Measurements from ENCODE around the gene PKD2L1. TPM values are rescaled to one million over a fixed set of nuclear protein-coding genes. Genes with fewer than 3 reads are reported as not detected.

Gene PKD2L1
- total RNA-seq, 1 donor from 2014 or later, result not detected

DNA sequence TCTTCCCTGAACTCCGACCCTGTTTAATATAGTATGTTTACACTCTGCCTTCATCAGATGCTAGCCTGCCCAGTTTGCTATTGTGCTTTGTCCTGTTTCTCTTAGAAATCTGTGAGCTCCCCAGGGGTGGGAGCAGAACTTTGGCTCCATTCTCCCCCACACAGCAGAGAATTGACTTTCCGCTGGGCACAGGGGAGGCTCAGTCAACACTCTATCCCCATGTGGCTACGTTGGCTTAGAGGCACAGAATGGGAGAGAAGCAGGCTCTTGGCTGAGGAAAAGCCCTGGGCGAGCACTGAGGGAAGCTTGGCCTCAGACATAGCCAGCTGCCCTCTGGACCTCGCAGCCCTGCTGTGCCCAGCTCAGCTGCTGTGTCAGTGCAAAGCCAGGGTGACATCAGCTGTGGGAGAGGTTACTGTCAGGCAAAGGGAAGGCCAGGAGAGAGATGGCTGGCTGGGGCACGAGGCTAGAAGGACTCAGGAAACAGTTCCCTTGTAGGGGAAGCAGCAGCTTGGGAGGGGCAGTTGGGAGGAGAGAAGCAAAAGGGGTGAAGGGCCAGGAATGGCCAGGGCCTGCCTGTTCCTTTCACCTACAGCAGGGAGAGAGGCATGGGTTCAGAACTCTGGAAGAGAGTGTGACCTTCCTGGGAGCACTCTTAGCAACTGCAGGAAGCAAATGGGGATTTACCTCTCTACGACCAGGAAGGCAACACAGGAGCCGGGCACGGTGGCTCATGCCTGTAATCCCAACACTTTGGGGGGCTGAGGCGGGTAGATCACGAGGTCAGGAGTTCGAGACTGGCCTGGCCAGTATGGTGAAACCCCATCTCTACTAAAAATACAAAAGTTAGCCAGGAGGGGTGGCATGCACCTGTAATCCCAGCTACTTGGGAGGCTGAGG is 11.2 kb upstream of the PKD2L1 start:
- no peak overlapping the region for H3K4me3 ChIP-seq (ENCODE audit: low read depth, low read length)
- no peak for DNase-seq (ENCODE audit: low read depth)
- TF ChIP-seq, protein P1, sequence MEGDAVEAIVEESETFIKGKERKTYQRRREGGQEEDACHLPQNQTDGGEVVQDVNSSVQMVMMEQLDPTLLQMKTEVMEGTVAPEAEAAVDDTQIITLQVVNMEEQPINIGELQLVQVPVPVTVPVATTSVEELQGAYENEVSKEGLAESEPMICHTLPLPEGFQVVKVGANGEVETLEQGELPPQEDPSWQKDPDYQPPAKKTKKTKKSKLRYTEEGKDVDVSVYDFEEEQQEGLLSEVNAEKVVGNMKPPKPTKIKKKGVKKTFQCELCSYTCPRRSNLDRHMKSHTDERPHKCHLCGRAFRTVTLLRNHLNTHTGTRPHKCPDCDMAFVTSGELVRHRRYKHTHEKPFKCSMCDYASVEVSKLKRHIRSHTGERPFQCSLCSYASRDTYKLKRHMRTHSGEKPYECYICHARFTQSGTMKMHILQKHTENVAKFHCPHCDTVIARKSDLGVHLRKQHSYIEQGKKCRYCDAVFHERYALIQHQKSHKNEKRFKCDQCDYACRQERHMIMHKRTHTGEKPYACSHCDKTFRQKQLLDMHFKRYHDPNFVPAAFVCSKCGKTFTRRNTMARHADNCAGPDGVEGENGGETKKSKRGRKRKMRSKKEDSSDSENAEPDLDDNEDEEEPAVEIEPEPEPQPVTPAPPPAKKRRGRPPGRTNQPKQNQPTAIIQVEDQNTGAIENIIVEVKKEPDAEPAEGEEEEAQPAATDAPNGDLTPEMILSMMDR (conservative IDR thresholded peaks at IDR 0.05; ENCODE audit: low read depth, low read length), result no peak

DNA sequence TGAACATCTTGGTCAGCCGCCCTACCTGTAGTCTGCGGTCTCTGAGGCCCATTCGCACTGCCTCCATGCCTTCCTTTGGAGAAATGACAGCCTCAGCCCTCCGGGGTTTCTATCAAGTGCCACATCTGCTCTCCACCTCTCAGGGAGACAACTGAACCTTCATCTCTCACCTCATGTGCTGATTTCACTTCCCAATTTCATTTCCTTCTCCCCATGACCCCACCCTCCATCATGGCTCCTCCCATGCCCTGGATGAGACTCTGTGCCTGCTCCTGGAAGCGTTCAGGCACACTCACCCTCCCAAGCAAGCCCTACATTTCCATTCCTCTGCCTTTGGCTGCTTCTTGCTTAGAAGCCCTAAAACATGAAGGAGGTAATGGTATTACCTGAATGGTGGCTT is 9.2 kb upstream of the PKD2L1 start:
- DNase-seq (ENCODE audit: low read depth), result no peak
- no peak overlapping the region for H3K4me3 ChIP-seq (ENCODE audit: low read depth, low read length)
- TF ChIP-seq, protein P1 (conservative IDR thresholded peaks at IDR 0.05; ENCODE audit: low read depth, low read length), result no peak

DNA sequence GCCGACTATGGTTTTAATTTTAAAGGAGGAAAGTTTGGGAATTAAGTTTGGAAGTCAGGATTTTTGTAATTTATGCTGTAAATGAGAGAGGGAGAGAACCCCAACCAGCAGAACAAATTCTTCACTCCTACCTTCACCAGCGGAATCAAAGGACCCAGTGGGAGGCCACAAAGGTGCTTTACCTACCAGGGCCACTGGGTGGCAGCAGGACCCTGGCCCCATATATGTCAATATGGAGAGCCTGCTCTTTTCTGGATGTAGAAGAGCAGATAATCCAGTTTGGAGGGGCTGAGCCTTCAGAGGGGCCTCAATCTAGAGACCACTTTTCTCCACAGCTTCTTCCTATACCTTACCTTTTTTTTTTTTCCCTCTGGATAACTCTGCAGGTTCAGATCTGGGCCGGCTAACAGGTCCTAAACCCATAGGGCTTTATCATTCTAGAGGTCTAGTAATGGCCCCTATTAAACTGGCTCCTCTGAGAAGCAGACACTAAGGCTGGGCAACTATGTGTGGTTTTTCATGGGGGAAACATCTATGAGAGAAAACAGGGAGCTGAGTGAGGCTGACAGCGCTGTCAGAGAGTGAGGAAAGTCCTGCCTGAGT is 8.5 kb upstream of the PKD2L1 start:
- TF ChIP-seq, protein P1 (conservative IDR thresholded peaks at IDR 0.05; ENCODE audit: low read depth, low read length), result peak; percentile 97
- DNase-seq (ENCODE audit: low read depth), result no peak
- no peak overlapping the region for H3K4me3 ChIP-seq (ENCODE audit: low read depth, low read length)

- TF ChIP-seq, protein P1 (conservative IDR thresholded peaks at IDR 0.05; ENCODE audit: low read depth, low read length), result no peak
- no peak overlapping the region for H3K4me3 ChIP-seq (ENCODE audit: low read depth, low read length)
- DNase-seq (ENCODE audit: low read depth), result no peak
Measured at GRCh38 chr10:100334762-100335161, 4.7 kb upstream of the PKD2L1 start.

- TF ChIP-seq, protein P1 (conservative IDR thresholded peaks at IDR 0.05; ENCODE audit: low read depth, low read length), result no peak
- no peak for DNase-seq (ENCODE audit: low read depth)
- no peak overlapping the region for H3K4me3 ChIP-seq (ENCODE audit: low read depth, low read length)
Measured at GRCh38 chr10:100333661-100334440, 3.8 kb upstream of the PKD2L1 start.

GRCh38 chr10:100333106-100333505 is 3.1 kb upstream of the PKD2L1 start:
- H3K4me3 ChIP-seq (ENCODE audit: low read depth, low read length), result no peak overlapping the region
- DNase-seq (ENCODE audit: low read depth), result no peak
- TF ChIP-seq, protein P1 (conservative IDR thresholded peaks at IDR 0.05; ENCODE audit: low read depth, low read length), result no peak
